ENCODE results near the gene PLCH1. TPM values are rescaled to one million over a fixed set of nuclear protein-coding genes. Genes with fewer than 3 reads are reported as not detected.

The PLCH1 gene
- total and polyA plus RNA-seq, 2 of the 13 experiments (the other 11 are each of a cell fraction or from before 2014, with no cell fraction given) = 2.0 to 3.0 TPM

GRCh38 chr3:155658671-155659261 is 86.1 kb downstream of the PLCH1 start:
- in situ Hi-C loops (cut with HindIII; ENCODE audit: extremely low pct_ligation_motif_present, low pct_unique_long_range_greater_than_20kb) = no loop called here
- CTCF ChIA-PET (ENCODE audit: low intra/inter-chr PET ratio, low total read pairs) = no interaction called here
- POLR2A ChIA-PET = no interaction called here
- Histone ChIP-seq H3K4me1 (ENCODE audit: insufficient read depth, low read length) (peaks cover 24% of the 10 kb centered on the region), H4K20me1 (ENCODE audit: insufficient read depth, low read length) (no peaks in the 10 kb centered on the region), H2AFZ (ENCODE audit: low read length) (no peak overlapping the region), H3K9me3 (ENCODE audit: low read length) (no peaks in the 10 kb centered on the region), H3K27me3 (ENCODE audit: control insufficient read depth in 1 of 2, insufficient read depth in 2 of 2, low read length in 2 of 2) (no peaks in the 10 kb centered on the region), H3K9ac (ENCODE audit: insufficient read depth, low read depth, low read length) (no peak overlapping the region), H3K36me3 (replicated peaks in 1 of 2; ENCODE audit: control insufficient read depth in 1 of 2, insufficient read depth in 2 of 2, low read length in 2 of 2) (no peaks in the 10 kb centered on the region), H3K79me2 (ENCODE audit: insufficient read depth, low read length) (no peaks in the 10 kb centered on the region), H3K4me3 (replicated peaks in 1 of 3; ENCODE audit: insufficient read depth in 1 of 3, low read depth in 2 of 3, low read length in 3 of 3) (no peak overlapping the region), H3K4me2 (ENCODE audit: low read depth, low read length) (no peak overlapping the region), H3K27ac (ENCODE audit: extremely low read length, insufficient read depth, low read length) (no peak overlapping the region)
- intact Hi-C loops (cut with micrococcal nuclease; ENCODE audit: unreplicated experiment) = no loop called here
- TF ChIP-seq KMT2B (CRISPR knock-in tag; IDR thresholded peaks at IDR 0.05) (no peak), ZNF143 (CRISPR knock-in tag; IDR thresholded peaks at IDR 0.05) (no peak)
- TF ChIP-seq, protein P1, sequence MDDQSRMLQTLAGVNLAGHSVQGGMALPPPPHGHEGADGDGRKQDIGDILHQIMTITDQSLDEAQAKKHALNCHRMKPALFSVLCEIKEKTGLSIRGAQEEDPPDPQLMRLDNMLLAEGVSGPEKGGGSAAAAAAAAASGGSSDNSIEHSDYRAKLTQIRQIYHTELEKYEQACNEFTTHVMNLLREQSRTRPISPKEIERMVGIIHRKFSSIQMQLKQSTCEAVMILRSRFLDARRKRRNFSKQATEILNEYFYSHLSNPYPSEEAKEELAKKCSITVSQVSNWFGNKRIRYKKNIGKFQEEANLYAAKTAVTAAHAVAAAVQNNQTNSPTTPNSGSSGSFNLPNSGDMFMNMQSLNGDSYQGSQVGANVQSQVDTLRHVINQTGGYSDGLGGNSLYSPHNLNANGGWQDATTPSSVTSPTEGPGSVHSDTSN (CRISPR knock-in tag; IDR thresholded peaks at IDR 0.05; ENCODE audit: borderline replicate concordance) = no peak
- no TSS peak for BruUV-seq (replicated peaks)
- ATAC-seq (no peak), DNase-seq (ENCODE audit: low spot score) (no peak), FAIRE-seq (no peak)
- WGBS (ENCODE audit: low lambda C conversion rate) = 89% methylated on average over 4 of the region's 4 CpGs

GRCh38 chr3:155658006-155658405 is 86.9 kb downstream of the PLCH1 start:
- FAIRE-seq (no peak), ATAC-seq (no peak), DNase-seq (ENCODE audit: low spot score) (no peak)
- CTCF ChIA-PET (ENCODE audit: low intra/inter-chr PET ratio, low total read pairs) = no interaction called here
- Histone ChIP-seq H3K27me3 (ENCODE audit: control insufficient read depth in 1 of 2, insufficient read depth in 2 of 2, low read length in 2 of 2) (no peaks in the 10 kb centered on the region), H3K79me2 (ENCODE audit: insufficient read depth, low read length) (no peaks in the 10 kb centered on the region), H3K36me3 (replicated peaks in 1 of 2; ENCODE audit: control insufficient read depth in 1 of 2, insufficient read depth in 2 of 2, low read length in 2 of 2) (no peaks in the 10 kb centered on the region), H3K9me3 (ENCODE audit: low read length) (no peaks in the 10 kb centered on the region), H3K27ac (ENCODE audit: extremely low read length, insufficient read depth, low read length) (no peak overlapping the region), H3K4me2 (ENCODE audit: low read depth, low read length) (no peak overlapping the region), H3K4me3 (replicated peaks in 1 of 3; ENCODE audit: insufficient read depth in 1 of 3, low read depth in 2 of 3, low read length in 3 of 3) (no peak overlapping the region), H2AFZ (ENCODE audit: low read length) (no peak overlapping the region), H3K4me1 (ENCODE audit: insufficient read depth, low read length) (peaks cover 16% of the 10 kb centered on the region), H3K9ac (ENCODE audit: insufficient read depth, low read depth, low read length) (no peak overlapping the region), H4K20me1 (ENCODE audit: insufficient read depth, low read length) (no peaks in the 10 kb centered on the region)
- WGBS (ENCODE audit: low lambda C conversion rate) = 63% methylated on average over 5 of the region's 5 CpGs
- intact Hi-C loops (cut with micrococcal nuclease; ENCODE audit: unreplicated experiment) = no loop called here
- in situ Hi-C loops (cut with HindIII; ENCODE audit: extremely low pct_ligation_motif_present, low pct_unique_long_range_greater_than_20kb) = no loop called here
- POLR2A ChIA-PET = no interaction called here
- BruUV-seq (replicated peaks) = no TSS peak
- TF ChIP-seq, protein P2, sequence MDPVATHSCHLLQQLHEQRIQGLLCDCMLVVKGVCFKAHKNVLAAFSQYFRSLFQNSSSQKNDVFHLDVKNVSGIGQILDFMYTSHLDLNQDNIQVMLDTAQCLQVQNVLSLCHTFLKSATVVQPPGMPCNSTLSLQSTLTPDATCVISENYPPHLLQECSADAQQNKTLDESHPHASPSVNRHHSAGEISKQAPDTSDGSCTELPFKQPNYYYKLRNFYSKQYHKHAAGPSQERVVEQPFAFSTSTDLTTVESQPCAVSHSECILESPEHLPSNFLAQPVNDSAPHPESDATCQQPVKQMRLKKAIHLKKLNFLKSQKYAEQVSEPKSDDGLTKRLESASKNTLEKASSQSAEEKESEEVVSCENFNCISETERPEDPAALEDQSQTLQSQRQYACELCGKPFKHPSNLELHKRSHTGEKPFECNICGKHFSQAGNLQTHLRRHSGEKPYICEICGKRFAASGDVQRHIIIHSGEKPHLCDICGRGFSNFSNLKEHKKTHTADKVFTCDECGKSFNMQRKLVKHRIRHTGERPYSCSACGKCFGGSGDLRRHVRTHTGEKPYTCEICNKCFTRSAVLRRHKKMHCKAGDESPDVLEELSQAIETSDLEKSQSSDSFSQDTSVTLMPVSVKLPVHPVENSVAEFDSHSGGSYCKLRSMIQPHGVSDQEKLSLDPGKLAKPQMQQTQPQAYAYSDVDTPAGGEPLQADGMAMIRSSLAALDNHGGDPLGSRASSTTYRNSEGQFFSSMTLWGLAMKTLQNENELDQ (CRISPR knock-in tag; IDR thresholded peaks at IDR 0.05; ENCODE audit: borderline replicate concordance) = no peak
- TF ChIP-seq NAIF1 (CRISPR knock-in tag; IDR thresholded peaks at IDR 0.05; ENCODE audit: borderline replicate concordance) (no peak), SCMH1 (CRISPR knock-in tag; IDR thresholded peaks at IDR 0.05; ENCODE audit: borderline replicate concordance) (no peak), ZBTB34 (CRISPR knock-in tag; IDR thresholded peaks at IDR 0.05) (no peak), HCFC1 (IDR thresholded peaks at IDR 0.05; ENCODE audit: low read depth, low read length) (no peak), ZNF30 (CRISPR knock-in tag; IDR thresholded peaks at IDR 0.05) (no peak), ZNF619 (CRISPR knock-in tag; IDR thresholded peaks at IDR 0.05) (no peak), POGZ (CRISPR knock-in tag; IDR thresholded peaks at IDR 0.05) (no peak), SIN3A (IDR thresholded peaks at IDR 0.05; ENCODE audit: borderline replicate concordance, low read depth, low read length) (no peak), ZNF234 (CRISPR knock-in tag; conservative IDR thresholded peaks at IDR 0.05) (no peak)

Measured in HepG2 (cell line).